ENCODE data around the gene GMPR2. TPM values are rescaled to one million over a fixed set of nuclear protein-coding genes. Genes with fewer than 3 reads are reported as not detected.
A peak's percentile ranks its signal among the peaks of the same experiment; 100 is the strongest.

GMPR2 gene
- total and polyA plus RNA-seq, 2 of the 13 experiments (the other 11 are each of a cell fraction or from before 2014, with no cell fraction given): 210 to 273 TPM

DNA sequence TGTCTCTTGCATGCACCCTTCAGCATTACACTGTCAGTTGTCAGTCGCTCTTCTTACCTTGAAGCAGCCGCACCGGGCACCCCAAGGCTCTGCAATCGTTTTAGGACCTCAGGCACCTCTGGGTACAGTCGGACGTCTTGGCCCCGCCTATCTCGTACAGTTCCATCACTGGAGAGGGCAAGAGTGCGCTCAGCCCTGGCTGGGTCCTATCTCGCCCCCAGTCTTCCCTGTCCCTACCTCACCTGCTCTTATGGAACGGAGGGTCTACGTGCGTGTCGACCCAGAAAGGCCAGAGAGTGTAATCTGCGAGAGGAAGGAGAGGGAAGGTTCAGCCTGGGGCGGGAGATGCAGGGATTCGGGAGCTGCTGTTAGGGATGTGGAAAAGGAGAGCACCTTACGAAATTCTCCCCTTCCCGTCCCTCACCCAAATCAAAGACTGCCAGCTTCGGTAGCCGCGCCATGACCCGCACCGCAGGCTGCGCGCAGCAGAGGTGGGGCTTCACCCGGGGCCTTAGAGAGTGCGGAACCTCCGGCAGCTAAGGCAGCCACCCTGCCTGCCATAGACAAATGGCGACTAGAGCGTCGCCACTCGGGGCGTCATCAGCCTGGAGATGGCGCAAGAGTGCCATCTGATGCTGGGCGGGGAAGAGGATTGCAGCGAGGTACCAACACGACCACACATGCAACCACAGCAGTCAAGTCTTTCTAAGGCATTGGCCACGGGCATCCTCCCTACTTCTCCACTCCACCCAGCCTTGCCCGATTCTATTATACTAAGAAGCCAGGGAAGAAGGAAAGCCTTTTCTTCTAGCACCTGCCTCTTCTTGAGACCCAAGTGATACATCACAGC is 17.0 kb upstream of the GMPR2 start, which contains the start of gene MDP1 (continued):
- TF ChIP-seq AGO1 (IDR thresholded peaks at IDR 0.05; ENCODE audit: low read depth, low read length, poor library complexity, severe bottlenecking): peak; percentile 97
- TF ChIP-seq, protein P1, sequence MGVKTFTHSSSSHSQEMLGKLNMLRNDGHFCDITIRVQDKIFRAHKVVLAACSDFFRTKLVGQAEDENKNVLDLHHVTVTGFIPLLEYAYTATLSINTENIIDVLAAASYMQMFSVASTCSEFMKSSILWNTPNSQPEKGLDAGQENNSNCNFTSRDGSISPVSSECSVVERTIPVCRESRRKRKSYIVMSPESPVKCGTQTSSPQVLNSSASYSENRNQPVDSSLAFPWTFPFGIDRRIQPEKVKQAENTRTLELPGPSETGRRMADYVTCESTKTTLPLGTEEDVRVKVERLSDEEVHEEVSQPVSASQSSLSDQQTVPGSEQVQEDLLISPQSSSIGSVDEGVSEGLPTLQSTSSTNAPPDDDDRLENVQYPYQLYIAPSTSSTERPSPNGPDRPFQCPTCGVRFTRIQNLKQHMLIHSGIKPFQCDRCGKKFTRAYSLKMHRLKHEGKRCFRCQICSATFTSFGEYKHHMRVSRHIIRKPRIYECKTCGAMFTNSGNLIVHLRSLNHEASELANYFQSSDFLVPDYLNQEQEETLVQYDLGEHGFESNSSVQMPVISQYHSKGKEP (CRISPR knock-in tag; IDR thresholded peaks at IDR 0.05): 0 out of 2 replicates have a peak, but pooled peaks have one; percentile 67
- TF ChIP-seq ZNF30 (CRISPR knock-in tag; IDR thresholded peaks at IDR 0.05): 0 out of 2 replicates have a peak, but pooled peaks have one; percentile 67
- peak; percentile 97 for TF ChIP-seq ZNF331 (CRISPR knock-in tag; IDR thresholded peaks at IDR 0.05)
- peak; percentile 17; the same call in 1 of the 2 replicates for TF ChIP-seq RFX3 (CRISPR knock-in tag; IDR thresholded peaks at IDR 0.05)
- TF ChIP-seq EED (CRISPR knock-in tag; IDR thresholded peaks at IDR 0.05): peak; percentile 95
- peak; percentile 89 for TF ChIP-seq ETV5 (CRISPR knock-in tag; IDR thresholded peaks at IDR 0.05; ENCODE audit: borderline replicate concordance)
- TF ChIP-seq, protein P2, sequence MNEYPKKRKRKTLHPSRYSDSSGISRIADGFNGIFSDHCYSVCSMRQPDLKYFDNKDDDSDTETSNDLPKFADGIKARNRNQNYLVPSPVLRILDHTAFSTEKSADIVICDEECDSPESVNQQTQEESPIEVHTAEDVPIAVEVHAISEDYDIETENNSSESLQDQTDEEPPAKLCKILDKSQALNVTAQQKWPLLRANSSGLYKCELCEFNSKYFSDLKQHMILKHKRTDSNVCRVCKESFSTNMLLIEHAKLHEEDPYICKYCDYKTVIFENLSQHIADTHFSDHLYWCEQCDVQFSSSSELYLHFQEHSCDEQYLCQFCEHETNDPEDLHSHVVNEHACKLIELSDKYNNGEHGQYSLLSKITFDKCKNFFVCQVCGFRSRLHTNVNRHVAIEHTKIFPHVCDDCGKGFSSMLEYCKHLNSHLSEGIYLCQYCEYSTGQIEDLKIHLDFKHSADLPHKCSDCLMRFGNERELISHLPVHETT (CRISPR knock-in tag; conservative IDR thresholded peaks at IDR 0.05): peak; percentile 92
- TF ChIP-seq, protein P3, sequence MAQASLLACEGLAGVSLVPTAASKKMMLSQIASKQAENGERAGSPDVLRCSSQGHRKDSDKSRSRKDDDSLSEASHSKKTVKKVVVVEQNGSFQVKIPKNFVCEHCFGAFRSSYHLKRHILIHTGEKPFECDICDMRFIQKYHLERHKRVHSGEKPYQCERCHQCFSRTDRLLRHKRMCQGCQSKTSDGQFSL (CRISPR knock-in tag; IDR thresholded peaks at IDR 0.05): peak; percentile 69; the same call in 1 of the 2 replicates
- TF ChIP-seq ZNF234 (CRISPR knock-in tag; conservative IDR thresholded peaks at IDR 0.05): no peak
- TF ChIP-seq TP53 (CRISPR knock-in tag; conservative IDR thresholded peaks at IDR 0.05): no peak; the same call in none of the 2 replicates
- TF ChIP-seq, protein P4, sequence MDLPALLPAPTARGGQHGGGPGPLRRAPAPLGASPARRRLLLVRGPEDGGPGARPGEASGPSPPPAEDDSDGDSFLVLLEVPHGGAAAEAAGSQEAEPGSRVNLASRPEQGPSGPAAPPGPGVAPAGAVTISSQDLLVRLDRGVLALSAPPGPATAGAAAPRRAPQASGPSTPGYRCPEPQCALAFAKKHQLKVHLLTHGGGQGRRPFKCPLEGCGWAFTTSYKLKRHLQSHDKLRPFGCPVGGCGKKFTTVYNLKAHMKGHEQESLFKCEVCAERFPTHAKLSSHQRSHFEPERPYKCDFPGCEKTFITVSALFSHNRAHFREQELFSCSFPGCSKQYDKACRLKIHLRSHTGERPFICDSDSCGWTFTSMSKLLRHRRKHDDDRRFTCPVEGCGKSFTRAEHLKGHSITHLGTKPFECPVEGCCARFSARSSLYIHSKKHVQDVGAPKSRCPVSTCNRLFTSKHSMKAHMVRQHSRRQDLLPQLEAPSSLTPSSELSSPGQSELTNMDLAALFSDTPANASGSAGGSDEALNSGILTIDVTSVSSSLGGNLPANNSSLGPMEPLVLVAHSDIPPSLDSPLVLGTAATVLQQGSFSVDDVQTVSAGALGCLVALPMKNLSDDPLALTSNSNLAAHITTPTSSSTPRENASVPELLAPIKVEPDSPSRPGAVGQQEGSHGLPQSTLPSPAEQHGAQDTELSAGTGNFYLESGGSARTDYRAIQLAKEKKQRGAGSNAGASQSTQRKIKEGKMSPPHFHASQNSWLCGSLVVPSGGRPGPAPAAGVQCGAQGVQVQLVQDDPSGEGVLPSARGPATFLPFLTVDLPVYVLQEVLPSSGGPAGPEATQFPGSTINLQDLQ (CRISPR knock-in tag; IDR thresholded peaks at IDR 0.05): no peak
- TF ChIP-seq, protein P5, sequence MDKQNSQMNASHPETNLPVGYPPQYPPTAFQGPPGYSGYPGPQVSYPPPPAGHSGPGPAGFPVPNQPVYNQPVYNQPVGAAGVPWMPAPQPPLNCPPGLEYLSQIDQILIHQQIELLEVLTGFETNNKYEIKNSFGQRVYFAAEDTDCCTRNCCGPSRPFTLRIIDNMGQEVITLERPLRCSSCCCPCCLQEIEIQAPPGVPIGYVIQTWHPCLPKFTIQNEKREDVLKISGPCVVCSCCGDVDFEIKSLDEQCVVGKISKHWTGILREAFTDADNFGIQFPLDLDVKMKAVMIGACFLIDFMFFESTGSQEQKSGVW (CRISPR knock-in tag; IDR thresholded peaks at IDR 0.05; ENCODE audit: borderline replicate concordance): no peak
